B cell (primary cell): ENCODE data around the gene HS6ST3. TPM values are rescaled to one million over a fixed set of nuclear protein-coding genes. Genes with fewer than 3 reads are reported as not detected.

Source experiments
- ATAC-seq: fragments of 200-7000 bp; cut with Tn5 transposase; one replicate; pipeline ENCODE4 v1.10.0; 2021; ENCODE audit warnings: low read depth, mild to moderate bottlenecking, moderate number of reproducible peaks, moderate library complexity
- CTCF ChIA-PET: fragments of 350-600 bp; sonication (Branson Sonifier 250); formaldehyde crosslinking; loops from one replicate; lab custom pipeline; 2021; ENCODE audit warnings: antibody characterized with exemption, inconsistent platforms; lab: Charles Lee
- POLR2A ChIA-PET: fragments of 350-600 bp; sonication (Branson Sonifier 250); formaldehyde crosslinking; loops from one replicate; lab custom pipeline; 2021; ENCODE audit warnings: antibody characterized with exemption; lab: Charles Lee
- DNase-seq: peaks from one replicate; pipeline ENCODE4 v3.0.0; 2013
- H2AFZ ChIP-seq: 2 replicates; pipeline ENCODE4 v1.6.1; 2012; ENCODE audit warnings: mild to moderate bottlenecking, low read depth, low read length; ENCODE audit not compliant: insufficient read depth, poor library complexity, severe bottlenecking
- H3K27ac ChIP-seq, 2 donors: 1 replicate in 1 of 2; 2 replicates in 1 of 2; pipeline ENCODE4 v1.5.1; 2012 to 2013; ENCODE audit warnings: low read length in 2 of 2, mild to moderate bottlenecking in 2 of 2, moderate library complexity in 1 of 2
- H3K27me3 ChIP-seq, 4 experiments: fragments of 200-600 bp in 1 of 4; sonication (generic) in 1 of 4; replicated peaks in 1 of 4; 1 replicate in 2 of 4; 2 replicates in 2 of 4; pipeline versions ENCODE4 v1.6.1 to v1.7.0; 2013 to 2016; ENCODE audit warnings: low read length in 3 of 4, mild to moderate bottlenecking in 2 of 4, mixed read lengths in 1 of 4, moderate library complexity in 1 of 4; ENCODE audit not compliant: insufficient read depth in 4 of 4, control insufficient read depth in 3 of 4; ENCODE audit errors: control extremely low read depth in 1 of 4
- H3K36me3 ChIP-seq, 2 experiments: replicated peaks in 1 of 2; 1 replicate in 1 of 2; 2 replicates in 1 of 2; pipeline versions ENCODE4 v1.6.1 to v1.7.1; 2013; ENCODE audit warnings: low read length in 1 of 2; ENCODE audit not compliant: insufficient read depth in 2 of 2, control insufficient read depth in 1 of 2; ENCODE audit errors: control extremely low read depth in 1 of 2, extremely low read depth in 1 of 2
- H3K4me1 ChIP-seq, 2 donors: fragments of 200-600 bp in 1 of 2; sonication (generic) in 1 of 2; 1 replicate in 1 of 2; 2 replicates in 1 of 2; pipeline versions ENCODE4 v1.5.1 to v1.6.1; 2013 to 2017; ENCODE audit warnings: low read length in 2 of 2; ENCODE audit not compliant: control insufficient read depth in 2 of 2, insufficient read depth in 2 of 2
- H3K4me2 ChIP-seq: replicated peaks from 2 replicates; pipeline ENCODE3; 2012; ENCODE audit warnings: mild to moderate bottlenecking, low read depth, low read length; ENCODE audit not compliant: poor library complexity, severe bottlenecking
- H3K4me3 ChIP-seq, 5 experiments: fragments of 200-600 bp in 1 of 5; sonication (generic) in 1 of 5; 1 replicate in 3 of 5; 2 replicates in 2 of 5; pipeline versions ENCODE4 v1.5.1 to v1.7.0; 2011 to 2016; ENCODE audit warnings: low read length in 4 of 5, mild to moderate bottlenecking in 4 of 5, low read depth in 2 of 5, control low read depth in 1 of 5, moderate library complexity in 1 of 5; ENCODE audit not compliant: insufficient read depth in 1 of 5; ENCODE audit errors: control extremely low read depth in 1 of 5, extremely low read depth in 1 of 5
- H3K79me2 ChIP-seq: fragments of 200-600 bp; sonication (generic); one replicate; pipeline ENCODE4 v1.6.0; 2016; ENCODE audit warnings: low read length; ENCODE audit not compliant: control insufficient read depth, insufficient read depth
- H3K9ac ChIP-seq: fragments of 200-600 bp; sonication (generic); 2 replicates; pipeline ENCODE4 v1.6.1; 2017; ENCODE audit warnings: mild to moderate bottlenecking, low read length, moderate library complexity
- H3K9me3 ChIP-seq, 3 donors: one replicate each; pipeline versions ENCODE4 v1.6.1 to v1.7.1; 2013; ENCODE audit warnings: low read length in 2 of 3; ENCODE audit not compliant: control insufficient read depth in 2 of 3, insufficient read depth in 1 of 3; ENCODE audit errors: control extremely low read depth in 1 of 3
- H4K20me1 ChIP-seq: 2 replicates; pipeline ENCODE4 v1.6.0; 2012; ENCODE audit warnings: mild to moderate bottlenecking, low read length; ENCODE audit not compliant: insufficient read depth, control insufficient read depth, poor library complexity, severe bottlenecking
- H3K27ac Mint-ChIP-seq: one replicate; pipeline ENCODE4 v1.8.0; 2021; ENCODE audit warnings: mixed read lengths
- H3K27me3 Mint-ChIP-seq: one replicate; pipeline ENCODE4 v1.8.0; 2021; ENCODE audit warnings: mixed read lengths
- H3K4me1 Mint-ChIP-seq: one replicate; pipeline ENCODE4 v1.8.0; 2021; ENCODE audit warnings: mixed read lengths
- H3K4me3 Mint-ChIP-seq: one replicate; pipeline ENCODE4 v1.8.0; 2021; ENCODE audit warnings: mixed read lengths
- H3K9me3 Mint-ChIP-seq: one replicate; pipeline ENCODE4 v1.8.0; 2022; ENCODE audit warnings: mixed read lengths; ENCODE audit not compliant: insufficient read depth
- EZH2 ChIP-seq: IDR thresholded peaks from 2 replicates; pipeline ENCODE4 v1.6.1; 2012; ENCODE audit warnings: borderline replicate concordance, low read depth, mild to moderate bottlenecking, moderate library complexity, low read length; ENCODE audit not compliant: insufficient read depth, poor library complexity, severe bottlenecking
- WGBS: methylation state at CpG from one replicate; pipeline ENCODE4 v1.1.5; 2013; ENCODE audit warnings: missing lambda C conversion rate; ENCODE audit not compliant: insufficient coverage; 5-methylcytosine and 5-hydroxymethylcytosine counted together
- intact Hi-C: fragments of 100-400 bp; cut with micrococcal nuclease; formaldehyde crosslinking; loops from one replicate; pipeline ENCODE4 v1.10.0; 2022
- polyA plus RNA-seq: library from polyadenylated mRNA; depleted of rRNA; stranded (reverse); fragments of >200 nt; gene quantifications from 2 replicates; pipeline ENCODE4 v1.2.3, GENCODE V29; 2012
- total RNA-seq, 2 donors: library from RNA; stranded (reverse); fragments of 120-200 nt in 1 of 2; gene quantifications; 1 replicate in 1 of 2; 2 replicates in 1 of 2; pipeline versions ENCODE4 v1.2.3 to v1.2.4, GENCODE V29; 2013 to 2022
- TF ChIP-seq, protein P1 (sequence below): fragments of 200-600 bp; IDR thresholded peaks from one replicate; pipeline ENCODE4 v1.8.0; 2022; ENCODE audit warnings: antibody characterized with exemption, mild to moderate bottlenecking

Gene HS6ST3
- total and polyA plus RNA-seq, 2 donors (not counting 1 experiment from before 2014, with no cell fraction given), result not detected

DNA sequence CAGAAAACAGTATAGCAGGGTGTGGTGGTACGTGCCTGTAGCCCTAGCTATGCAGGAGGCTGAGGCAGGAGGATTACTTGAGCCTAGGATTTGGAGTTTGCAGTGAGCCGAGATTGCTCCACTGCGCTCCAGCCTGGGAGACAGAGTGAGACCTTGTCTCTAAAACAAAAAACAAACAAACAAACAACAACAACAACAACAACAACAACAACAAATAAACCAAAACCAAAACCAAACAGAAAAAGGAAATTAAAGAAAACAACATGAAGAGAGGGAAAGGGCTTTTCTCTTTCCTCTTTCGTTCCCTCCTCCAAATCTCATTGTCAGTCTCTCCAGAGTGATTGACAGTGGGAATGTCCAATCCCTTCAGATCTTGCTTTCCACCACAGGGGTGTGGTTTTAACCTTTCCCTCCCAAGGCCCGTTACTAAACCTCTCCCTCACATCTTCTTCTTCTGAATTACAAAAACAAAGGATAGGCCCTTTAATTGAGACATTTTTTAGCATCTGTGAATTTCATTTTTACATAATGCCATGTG is 341.2 kb downstream of the HS6ST3 start:
- TF ChIP-seq, protein P1, sequence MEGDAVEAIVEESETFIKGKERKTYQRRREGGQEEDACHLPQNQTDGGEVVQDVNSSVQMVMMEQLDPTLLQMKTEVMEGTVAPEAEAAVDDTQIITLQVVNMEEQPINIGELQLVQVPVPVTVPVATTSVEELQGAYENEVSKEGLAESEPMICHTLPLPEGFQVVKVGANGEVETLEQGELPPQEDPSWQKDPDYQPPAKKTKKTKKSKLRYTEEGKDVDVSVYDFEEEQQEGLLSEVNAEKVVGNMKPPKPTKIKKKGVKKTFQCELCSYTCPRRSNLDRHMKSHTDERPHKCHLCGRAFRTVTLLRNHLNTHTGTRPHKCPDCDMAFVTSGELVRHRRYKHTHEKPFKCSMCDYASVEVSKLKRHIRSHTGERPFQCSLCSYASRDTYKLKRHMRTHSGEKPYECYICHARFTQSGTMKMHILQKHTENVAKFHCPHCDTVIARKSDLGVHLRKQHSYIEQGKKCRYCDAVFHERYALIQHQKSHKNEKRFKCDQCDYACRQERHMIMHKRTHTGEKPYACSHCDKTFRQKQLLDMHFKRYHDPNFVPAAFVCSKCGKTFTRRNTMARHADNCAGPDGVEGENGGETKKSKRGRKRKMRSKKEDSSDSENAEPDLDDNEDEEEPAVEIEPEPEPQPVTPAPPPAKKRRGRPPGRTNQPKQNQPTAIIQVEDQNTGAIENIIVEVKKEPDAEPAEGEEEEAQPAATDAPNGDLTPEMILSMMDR, result no peak
- TF ChIP-seq EZH2, result no peak
- Mint-ChIP-seq H3K4me3 (no peak overlapping the region), H3K27ac (no peak overlapping the region), H3K9me3 (peaks cover 2% of the 10 kb centered on the region), H3K27me3 (no peaks in the 10 kb centered on the region), H3K4me1 (no peaks in the 10 kb centered on the region)
- Histone ChIP-seq H3K9me3 (peaks cover 0 to 9% (median 0%) of the 10 kb centered on the region in 3 donors), H3K27me3 (no peaks in the 10 kb centered on the region), H3K36me3 (no peaks in the 10 kb centered on the region), H3K9ac (no peak overlapping the region), H3K79me2 (no peaks in the 10 kb centered on the region), H2AFZ (no peak overlapping the region), H3K4me3 (no peak overlapping the region), H3K4me2 (no peak overlapping the region), H3K4me1 (no peaks in the 10 kb centered on the region), H4K20me1 (no peaks in the 10 kb centered on the region), H3K27ac (no peak overlapping the region)
- no peak for ATAC-seq
- ChIA-PET POLR2A (no interaction called here), CTCF (no interaction called here)
- DNase-seq, result no peak
- no CpG with 5 or more reads among the region's 5 CpGs for WGBS
- intact Hi-C loops, result no loop called here

DNA sequence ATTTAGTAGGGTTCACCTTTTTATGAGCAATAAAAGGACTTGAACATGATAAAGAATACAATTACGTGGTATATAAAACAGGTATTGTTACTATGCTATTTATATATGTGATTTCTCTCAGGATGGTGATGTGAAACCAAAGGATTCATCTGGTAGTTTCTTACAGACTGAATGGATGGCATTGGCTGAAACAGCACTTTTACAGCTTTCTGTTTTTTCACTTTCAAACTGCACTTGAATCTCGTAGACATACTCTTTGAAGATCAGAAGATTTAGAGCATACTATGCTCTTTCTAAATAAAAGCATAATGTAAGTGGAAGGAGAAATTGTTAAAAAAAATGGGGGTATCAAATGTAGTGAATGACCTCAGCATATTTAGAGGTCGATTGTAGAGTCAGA is 354.8 kb downstream of the HS6ST3 start:
- Histone ChIP-seq H3K27me3 (no peaks in the 10 kb centered on the region), H3K9ac (no peak overlapping the region), H3K36me3 (no peaks in the 10 kb centered on the region), H3K4me3 (no peak overlapping the region), H4K20me1 (no peaks in the 10 kb centered on the region), H3K9me3 (peaks cover 0 to 4% (median 3%) of the 10 kb centered on the region in 3 donors), H2AFZ (no peak overlapping the region), H3K79me2 (no peaks in the 10 kb centered on the region), H3K27ac (no peak overlapping the region), H3K4me2 (no peak overlapping the region), H3K4me1 (no peaks in the 10 kb centered on the region)
- no peaks in the 10 kb centered on the region for H3K9me3 Mint-ChIP-seq
- ChIA-PET CTCF (no interaction called here), POLR2A (no interaction called here)
- intact Hi-C loops, result no loop called here
- no peak overlapping the region for H3K27ac Mint-ChIP-seq
- no peaks in the 10 kb centered on the region for H3K4me1 Mint-ChIP-seq
- ATAC-seq, result no peak
- TF ChIP-seq, protein P1, result no peak
- TF ChIP-seq EZH2, result no peak
- no CpG with 5 or more reads among the region's 3 CpGs for WGBS
- DNase-seq, result no peak
- no peaks in the 10 kb centered on the region for H3K27me3 Mint-ChIP-seq
- H3K4me3 Mint-ChIP-seq, result no peak overlapping the region
